ENCODE measurements around the gene NEGR1.

- TF ChIP-seq CTCF (conservative IDR thresholded peaks at IDR 0.05; ENCODE audit: low read length) (no peak), EZH2phosphoT487 (IDR thresholded peaks at IDR 0.05; ENCODE audit: borderline replicate concordance, low read depth, low read length) (no peak)
Observed at GRCh38 chr1:71783071-71783470, 499.3 kb downstream of the NEGR1 start.

Measured in OCI-LY7 (cell line).